HepG2 (cell line): Measurements from ENCODE around the gene PTMA. TPM values are rescaled to one million over a fixed set of nuclear protein-coding genes. Genes with fewer than 3 reads are reported as not detected.

Experiments
- ATAC-seq: fragments of 200-7000 bp; cut with Tn5 transposase; 3 replicates; pipeline ENCODE4 v1.9.1; 2020; ENCODE audit warnings: mild to moderate bottlenecking, moderate library complexity
- BruUV-seq: library from RNA; stranded (reverse); fragments of 400-500 nt; replicated peaks from 2 replicates; lab custom pipeline; 2021; lab: Mats Ljungman, UMichigan
- CTCF ChIA-PET: fragments of 300-600 bp; formaldehyde crosslinking; extraction: SDS; loops from one replicate; lab custom pipeline; 2021; ENCODE audit warnings: low total read pairs, inconsistent platforms, low intra/inter-chr PET ratio; lab: Yijun Ruan, JAX
- POLR2A ChIA-PET: fragments of 350-600 bp; sonication (Branson Sonifier 250); formaldehyde crosslinking; loops from one replicate; lab custom pipeline; 2020; ENCODE audit warnings: antibody characterized with exemption, inconsistent platforms; lab: Yijun Ruan, JAX
- DNase-seq: peaks from one replicate; pipeline ENCODE4 v3.0.0-alpha.2; 2015; ENCODE audit warnings: low spot score
- FAIRE-seq: peaks from 3 replicates; lab custom pipeline; 2011; peaks lifted over from hg19 to GRCh38; lab: Jason Lieb, UNC
- H2AFZ ChIP-seq: one replicate; pipeline ENCODE4 v1.6.1; 2011; ENCODE audit warnings: low read length, inconsistent platforms
- H3K27ac ChIP-seq: fragments of 300-600 bp; 3 replicates; pipeline ENCODE4 v1.8.0; 2011; ENCODE audit warnings: mixed run types, mild to moderate bottlenecking, mixed read lengths, low read length, inconsistent platforms; ENCODE audit not compliant: insufficient read depth; ENCODE audit errors: extremely low read length
- H3K27me3 ChIP-seq, 2 experiments: fragments of 200-600 bp in 1 of 2; 2 replicates in 1 of 2; 3 replicates in 1 of 2; pipeline versions ENCODE4 v1.6.0 to v1.8.0; 2011; ENCODE audit warnings: low read length in 2 of 2, mild to moderate bottlenecking in 2 of 2, moderate library complexity in 2 of 2, inconsistent platforms in 1 of 2; ENCODE audit not compliant: insufficient read depth in 2 of 2, control insufficient read depth in 1 of 2
- H3K36me3 ChIP-seq, 2 experiments: fragments of 200-600 bp in 1 of 2; replicated peaks in 1 of 2; 2 replicates in 1 of 2; 3 replicates in 1 of 2; pipeline versions ENCODE4 v1.5.1 to v1.8.0; 2011; ENCODE audit warnings: low read length in 2 of 2, inconsistent platforms in 1 of 2; ENCODE audit not compliant: insufficient read depth in 2 of 2, control insufficient read depth in 1 of 2
- H3K4me1 ChIP-seq: 2 replicates; pipeline ENCODE4 v1.5.1; 2012; ENCODE audit warnings: low read length, inconsistent platforms; ENCODE audit not compliant: insufficient read depth
- H3K4me2 ChIP-seq: 2 replicates; pipeline ENCODE4 v1.6.0; 2011; ENCODE audit warnings: low read depth, low read length, inconsistent platforms
- H3K4me3 ChIP-seq, 3 experiments: fragments of 200-600 bp in 1 of 3; sonication (generic), shearing (Covaris generic) in 1 of 3; replicated peaks in 1 of 3; 2 replicates each; pipeline ENCODE4 v1.5.1; 2011 to 2016; ENCODE audit warnings: low read length in 3 of 3, inconsistent platforms in 2 of 3, low read depth in 2 of 3, mild to moderate bottlenecking in 2 of 3, control low read depth in 1 of 3, mixed read lengths in 1 of 3; ENCODE audit not compliant: insufficient read depth in 1 of 3
- H3K79me2 ChIP-seq: one replicate; pipeline ENCODE4 v1.6.1; 2011; ENCODE audit warnings: low read length, inconsistent platforms; ENCODE audit not compliant: insufficient read depth
- H3K9ac ChIP-seq: 2 replicates; pipeline ENCODE4 v1.6.0; 2011; ENCODE audit warnings: mild to moderate bottlenecking, low read depth, low read length, inconsistent platforms; ENCODE audit not compliant: insufficient read depth
- H3K9me3 ChIP-seq: 2 replicates; pipeline ENCODE4 v1.5.1; 2012; ENCODE audit warnings: mild to moderate bottlenecking, low read length
- H4K20me1 ChIP-seq: 2 replicates; pipeline ENCODE4 v1.6.0; 2011; ENCODE audit warnings: inconsistent platforms, mild to moderate bottlenecking, low read length, moderate library complexity; ENCODE audit not compliant: insufficient read depth
- CBX5 ChIP-seq: sonication (generic); formaldehyde crosslinking; IDR thresholded peaks from 2 replicates; pipeline ENCODE4 v1.4.0; 2020; ENCODE audit warnings: missing genetic modification reagents, borderline replicate concordance
- KDM3A ChIP-seq: IDR thresholded peaks from 2 replicates; pipeline ENCODE4 v1.6.1; 2018; ENCODE audit warnings: low read depth, missing compliant biosample characterization
- POLR2A ChIP-seq, 2 experiments: IDR thresholded peaks; 2 replicates each; pipeline ENCODE4 v1.6.1; 2011; ENCODE audit warnings: low read depth in 2 of 2, low read length in 2 of 2, mild to moderate bottlenecking in 1 of 2, moderate library complexity in 1 of 2; ENCODE audit not compliant: insufficient read depth in 1 of 2
- SETDB1 ChIP-seq: sonication (generic); formaldehyde crosslinking; IDR thresholded peaks from 2 replicates; pipeline ENCODE4 v1.5.1; 2020; ENCODE audit warnings: missing genetic modification reagents, mild to moderate bottlenecking, borderline replicate concordance
- ZFX ChIP-seq: sonication (generic); formaldehyde crosslinking; IDR thresholded peaks from 2 replicates; pipeline ENCODE4 v1.4.0; 2020; ENCODE audit warnings: mild to moderate bottlenecking, low read depth, missing genetic modification reagents, moderate library complexity
- ZNF292 ChIP-seq: sonication (generic); formaldehyde crosslinking; IDR thresholded peaks from 2 replicates; pipeline ENCODE4 v1.8.1; 2022; ENCODE audit warnings: mild to moderate bottlenecking, low read depth, missing genetic modification reagents, borderline replicate concordance
- ZNF644 ChIP-seq: IDR thresholded peaks from 2 replicates; pipeline ENCODE4 v1.6.1; 2016; ENCODE audit warnings: low read depth
- ZNF737 ChIP-seq: sonication (generic); formaldehyde crosslinking; IDR thresholded peaks from 2 replicates; pipeline ENCODE4 v1.5.0; 2020; ENCODE audit warnings: missing genetic modification reagents, mild to moderate bottlenecking, borderline replicate concordance
- ZNF761 ChIP-seq: sonication (generic); formaldehyde crosslinking; conservative IDR thresholded peaks from 2 replicates; pipeline ENCODE4 v1.4.0; 2020; ENCODE audit warnings: mild to moderate bottlenecking, missing genetic modification reagents
- ZNF850 ChIP-seq: sonication (generic); formaldehyde crosslinking; conservative IDR thresholded peaks from 2 replicates; pipeline ENCODE4 v1.9.0; 2021; ENCODE audit warnings: mild to moderate bottlenecking, missing genetic modification reagents
- WGBS: methylation state at CpG from one replicate; pipeline ENCODE4 v1.1.6; 2017; ENCODE audit warnings: low lambda C conversion rate; 5-methylcytosine and 5-hydroxymethylcytosine counted together
- in situ Hi-C: cut with HindIII; loops from 2 replicates; pipeline ENCODE4 v1.10.0; 2017; ENCODE audit warnings: low pct_unique_long_range_greater_than_20kb; ENCODE audit not compliant: extremely low pct_ligation_motif_present
- intact Hi-C: fragments of 100-400 bp; cut with micrococcal nuclease; formaldehyde crosslinking; loops from one replicate; pipeline ENCODE4 v1.10.0; 2022; ENCODE audit not compliant: unreplicated experiment
- polyA plus RNA-seq, 8 experiments: library from polyadenylated mRNA; depleted of rRNA in 3 of 8; stranded (reverse) in 7 of 8; unstranded in 1 of 8; fragments of >200 nt; fragmentation: Illumina TruSeq in 4 of 8; extraction: Trizol in 4 of 8; gene quantifications; 2 replicates each; pipeline versions ENCODE4 v1.2.1 to v1.2.3, GENCODE V29; 2011 to 2016; ENCODE audit warnings: low read depth in 4 of 8, missing spikeins in 1 of 8, mixed read lengths in 1 of 8; ENCODE audit not compliant: insufficient read depth in 1 of 8
- total RNA-seq, 5 experiments: library from RNA; depleted of rRNA; stranded (reverse); fragments of >200 nt; fragmentation: Illumina TruSeq; extraction: Trizol; gene quantifications; 2 replicates each; pipeline ENCODE4 v1.2.3, GENCODE V29; 2016; ENCODE audit warnings: low read depth in 1 of 5
- TF ChIP-seq, protein P1 (sequence below): IDR thresholded peaks from 2 replicates; pipeline ENCODE4 v1.6.1; 2016; ENCODE audit warnings: missing genetic modification reagents, missing compliant biosample characterization
- TF ChIP-seq, protein P2 (sequence below): sonication (generic); formaldehyde crosslinking; IDR thresholded peaks from 2 replicates; pipeline ENCODE4 v1.4.0; 2020; ENCODE audit warnings: low read depth, mild to moderate bottlenecking, missing genetic modification reagents
- TF ChIP-seq, protein P3 (sequence below): IDR thresholded peaks from 2 replicates; pipeline ENCODE4 v1.6.1; 2016; ENCODE audit warnings: control low read depth
- TF ChIP-seq, protein P4 (sequence below): IDR thresholded peaks from 2 replicates; pipeline ENCODE4 v1.6.1; 2016; ENCODE audit warnings: missing biosample characterization, missing genetic modification reagents, low read depth
- TF ChIP-seq, protein P5 (sequence below): sonication (generic); formaldehyde crosslinking; IDR thresholded peaks from 2 replicates; pipeline ENCODE4 v1.5.0; 2020; ENCODE audit warnings: mild to moderate bottlenecking, missing genetic modification reagents, borderline replicate concordance

PTMA gene
- total and polyA plus RNA-seq, 2 of the 13 experiments (the other 11 are each of a cell fraction or from before 2014, with no cell fraction given): 190 to 1,086 TPM

DNA sequence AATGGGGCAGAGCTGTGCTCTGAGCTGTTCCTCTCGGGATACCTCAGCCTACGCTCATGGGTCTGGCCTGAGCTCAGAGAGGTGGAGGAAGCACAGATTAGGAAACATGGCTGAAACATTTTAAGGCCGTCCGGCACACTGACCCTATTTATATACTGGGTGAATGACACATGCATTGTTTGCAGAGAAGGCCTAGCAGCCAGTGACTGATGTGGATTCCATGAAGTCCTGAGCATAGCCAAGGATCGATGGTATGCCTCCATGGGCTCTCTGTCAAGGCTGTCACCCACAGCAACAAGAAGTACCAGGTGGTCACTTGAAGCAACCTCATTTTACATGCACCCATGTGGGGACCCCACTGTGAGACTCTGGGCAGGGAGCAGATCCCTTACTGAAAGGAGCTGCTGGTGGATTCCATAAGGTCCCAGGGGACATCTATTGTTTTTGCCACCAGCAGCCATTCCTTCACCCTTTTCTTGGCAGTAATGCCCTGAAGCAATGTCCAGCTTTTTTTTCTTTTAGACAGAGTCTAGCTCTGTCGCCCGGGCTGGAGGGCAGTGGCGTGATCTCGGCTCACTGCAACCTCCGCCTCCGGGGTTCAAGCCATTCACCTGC, 8.4 kb downstream of the PTMA start:
- no peaks in the 10 kb centered on the region for H3K9me3 ChIP-seq
- intact Hi-C loops: no loop called here
- peak overlapping the region in 1 of 3 experiments; percentile 4; a peak in 1 of 6 replicates for H3K4me3 ChIP-seq
- H3K4me2 ChIP-seq: peak overlapping the region; percentile 46
- H3K27me3 ChIP-seq: no peaks in the 10 kb centered on the region
- FAIRE-seq (peak; percentile 59), DNase-seq (peak; percentile 86), ATAC-seq (peak; percentile 36)
- H3K27ac ChIP-seq: no peak overlapping the region
- ChIA-PET CTCF (interaction anchor here (4.0 to 5.5 kb wide), 2 partner anchors 31 to 39 kb away, joined by 59 to 82 read pairs; no protein-coding TSS in a partner anchor), POLR2A (interaction anchor here (0.7 to 5.7 kb wide), 9 partner anchors 9 to 148 kb away, joined by 3 to 26 read pairs (median 7); partner anchors contain the start of gene PTMA)
- H3K4me1 ChIP-seq: peaks cover 68% of the 10 kb centered on the region
- no peak overlapping the region for H2AFZ ChIP-seq
- BruUV-seq: no TSS peak
- peaks cover 25% of the 10 kb centered on the region for H4K20me1 ChIP-seq
- H3K79me2 ChIP-seq: peaks cover 9% of the 10 kb centered on the region
- H3K9ac ChIP-seq: no peak overlapping the region
- in situ Hi-C loops: no loop called here
- H3K36me3 ChIP-seq: peaks cover 11% of the 10 kb centered on the region in 2 experiments
- 67% methylated on average over 9 of the region's 11 CpGs for WGBS
- TF ChIP-seq ZNF644 (CRISPR knock-in tag): peak; percentile 76
- no peak for TF ChIP-seq KDM3A
- TF ChIP-seq, protein P1, sequence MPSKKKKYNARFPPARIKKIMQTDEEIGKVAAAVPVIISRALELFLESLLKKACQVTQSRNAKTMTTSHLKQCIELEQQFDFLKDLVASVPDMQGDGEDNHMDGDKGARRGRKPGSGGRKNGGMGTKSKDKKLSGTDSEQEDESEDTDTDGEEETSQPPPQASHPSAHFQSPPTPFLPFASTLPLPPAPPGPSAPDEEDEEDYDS (CRISPR knock-in tag): 0 out of 2 replicates have a peak, but pooled peaks have one; percentile 31
- peak in 1 of 2 experiments; percentile 40; a peak in 1 of 4 replicates for TF ChIP-seq POLR2A (IDR thresholded peaks at IDR 0.05; ENCODE audit: insufficient read depth in 1 of 2, low read depth in 2 of 2, low read length in 2 of 2)
- TF ChIP-seq ZNF737 (CRISPR knock-in tag): no peak
- TF ChIP-seq, protein P2, sequence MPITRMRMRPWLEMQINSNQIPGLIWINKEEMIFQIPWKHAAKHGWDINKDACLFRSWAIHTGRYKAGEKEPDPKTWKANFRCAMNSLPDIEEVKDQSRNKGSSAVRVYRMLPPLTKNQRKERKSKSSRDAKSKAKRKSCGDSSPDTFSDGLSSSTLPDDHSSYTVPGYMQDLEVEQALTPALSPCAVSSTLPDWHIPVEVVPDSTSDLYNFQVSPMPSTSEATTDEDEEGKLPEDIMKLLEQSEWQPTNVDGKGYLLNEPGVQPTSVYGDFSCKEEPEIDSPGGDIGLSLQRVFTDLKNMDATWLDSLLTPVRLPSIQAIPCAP (CRISPR knock-in tag): no peak
- TF ChIP-seq, protein P3, sequence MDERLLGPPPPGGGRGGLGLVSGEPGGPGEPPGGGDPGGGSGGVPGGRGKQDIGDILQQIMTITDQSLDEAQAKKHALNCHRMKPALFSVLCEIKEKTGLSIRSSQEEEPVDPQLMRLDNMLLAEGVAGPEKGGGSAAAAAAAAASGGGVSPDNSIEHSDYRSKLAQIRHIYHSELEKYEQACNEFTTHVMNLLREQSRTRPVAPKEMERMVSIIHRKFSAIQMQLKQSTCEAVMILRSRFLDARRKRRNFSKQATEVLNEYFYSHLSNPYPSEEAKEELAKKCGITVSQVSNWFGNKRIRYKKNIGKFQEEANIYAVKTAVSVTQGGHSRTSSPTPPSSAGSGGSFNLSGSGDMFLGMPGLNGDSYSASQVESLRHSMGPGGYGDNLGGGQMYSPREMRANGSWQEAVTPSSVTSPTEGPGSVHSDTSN: peak; percentile 28; the same call in 1 of the 2 replicates
- TF ChIP-seq, protein P4, sequence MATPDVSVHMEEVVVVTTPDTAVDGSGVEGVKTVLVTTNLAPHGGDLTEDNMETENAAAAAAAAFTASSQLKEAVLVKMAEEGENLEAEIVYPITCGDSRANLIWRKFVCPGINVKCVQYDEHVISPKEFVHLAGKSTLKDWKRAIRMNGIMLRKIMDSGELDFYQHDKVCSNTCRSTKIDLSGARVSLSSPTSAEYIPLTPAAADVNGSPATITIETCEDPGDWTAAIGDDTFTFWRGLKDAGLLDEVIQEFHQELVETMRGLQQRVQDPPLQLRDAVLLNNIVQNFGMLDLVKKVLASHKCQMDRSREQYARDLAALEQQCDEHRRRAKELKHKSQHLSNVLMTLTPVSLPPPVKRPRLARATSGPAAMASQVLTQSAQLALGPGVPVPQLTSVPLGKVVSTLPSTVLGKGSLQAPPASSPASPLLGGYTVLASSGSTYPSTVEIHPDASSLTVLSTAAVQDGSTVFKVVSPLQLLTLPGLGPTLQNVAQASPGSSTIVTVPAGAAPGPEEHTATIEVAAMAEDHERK (CRISPR knock-in tag): no peak
- no peak for TF ChIP-seq ZNF850 (CRISPR knock-in tag)
- TF ChIP-seq CBX5 (CRISPR knock-in tag): 0 out of 2 replicates have a peak, but pooled peaks have one; percentile 15
- 0 out of 2 replicates have a peak, but pooled peaks have one; percentile 21 for TF ChIP-seq ZNF292 (CRISPR knock-in tag)
- peak; percentile 31; the same call in 1 of the 2 replicates for TF ChIP-seq ZFX (CRISPR knock-in tag)
- no peak for TF ChIP-seq SETDB1 (CRISPR knock-in tag)
- TF ChIP-seq ZNF761 (CRISPR knock-in tag): no peak
- TF ChIP-seq, protein P5, sequence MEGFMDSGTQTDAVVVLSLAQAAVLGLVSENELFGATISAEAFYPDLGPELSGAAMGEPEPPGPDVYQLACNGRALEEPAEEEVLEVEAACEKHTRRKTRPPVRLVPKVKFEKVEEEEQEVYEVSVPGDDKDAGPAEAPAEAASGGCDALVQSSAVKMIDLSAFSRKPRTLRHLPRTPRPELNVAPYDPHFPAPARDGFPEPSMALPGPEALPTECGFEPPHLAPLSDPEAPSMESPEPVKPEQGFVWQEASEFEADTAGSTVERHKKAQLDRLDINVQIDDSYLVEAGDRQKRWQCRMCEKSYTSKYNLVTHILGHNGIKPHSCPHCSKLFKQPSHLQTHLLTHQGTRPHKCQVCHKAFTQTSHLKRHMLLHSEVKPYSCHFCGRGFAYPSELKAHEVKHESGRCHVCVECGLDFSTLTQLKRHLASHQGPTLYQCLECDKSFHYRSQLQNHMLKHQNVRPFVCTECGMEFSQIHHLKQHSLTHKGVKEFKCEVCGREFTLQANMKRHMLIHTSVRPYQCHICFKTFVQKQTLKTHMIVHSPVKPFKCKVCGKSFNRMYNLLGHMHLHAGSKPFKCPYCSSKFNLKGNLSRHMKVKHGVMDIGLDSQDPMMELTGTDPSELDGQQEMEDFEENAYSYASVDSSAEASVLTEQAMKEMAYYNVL (CRISPR knock-in tag): 0 out of 2 replicates have a peak, but pooled peaks have one; percentile 9
